ENCODE data around the gene CPEB3.
"Not testable (repeated sequence)": the region's sequence is repeated elsewhere in the genome, so short reads cannot be mapped to it uniquely, and the experiment has no call there.

CPEB3 gene

DNA sequence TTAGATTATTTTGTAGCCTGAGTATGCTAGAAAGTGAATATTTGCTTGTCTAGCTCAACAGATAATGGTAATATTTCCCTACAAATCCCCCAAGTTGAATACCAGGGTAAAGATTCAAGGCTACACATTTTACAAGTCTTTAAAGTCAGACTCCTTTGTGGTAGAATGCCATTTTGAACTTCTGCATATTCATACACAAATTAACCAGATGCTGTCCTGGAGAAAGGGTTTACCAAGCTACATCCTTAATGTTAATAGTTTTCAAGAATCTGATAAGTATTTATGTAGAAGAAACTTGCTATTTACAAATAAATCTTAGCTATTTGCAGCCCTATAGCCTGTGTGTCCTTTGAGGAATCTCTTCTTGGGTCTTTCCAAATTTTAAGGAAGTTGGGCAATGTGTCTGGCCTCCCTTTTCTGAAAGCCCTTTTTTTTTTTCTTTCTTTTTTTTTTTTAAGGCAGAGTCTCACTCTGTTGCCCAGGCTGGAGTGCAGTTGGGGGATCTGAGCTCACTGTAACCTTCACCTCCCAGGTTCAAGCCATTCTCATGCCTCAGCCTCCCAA is 82.6 kb downstream of the CPEB3 start:
- DNase-seq = no peak

DNA sequence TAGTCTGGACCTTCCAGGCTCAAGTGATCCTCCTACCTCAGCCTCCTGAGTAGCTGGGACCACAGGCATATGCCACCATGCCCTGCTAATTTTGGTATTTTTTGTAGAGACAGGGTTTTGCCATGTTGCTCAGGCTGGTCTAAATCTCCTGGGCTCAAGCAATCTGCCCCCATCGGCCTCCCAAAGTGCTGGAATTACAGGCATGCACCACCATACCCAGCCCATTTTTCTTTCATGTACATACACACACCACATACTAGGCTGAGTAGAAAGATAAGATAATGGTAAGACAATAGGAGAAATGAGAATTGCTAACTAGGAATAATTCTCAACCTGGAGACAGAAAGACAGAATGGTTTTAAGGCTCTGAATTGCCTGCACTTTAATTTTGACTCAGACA is 83.8 kb downstream of the CPEB3 start:
- no peak for DNase-seq

DNA sequence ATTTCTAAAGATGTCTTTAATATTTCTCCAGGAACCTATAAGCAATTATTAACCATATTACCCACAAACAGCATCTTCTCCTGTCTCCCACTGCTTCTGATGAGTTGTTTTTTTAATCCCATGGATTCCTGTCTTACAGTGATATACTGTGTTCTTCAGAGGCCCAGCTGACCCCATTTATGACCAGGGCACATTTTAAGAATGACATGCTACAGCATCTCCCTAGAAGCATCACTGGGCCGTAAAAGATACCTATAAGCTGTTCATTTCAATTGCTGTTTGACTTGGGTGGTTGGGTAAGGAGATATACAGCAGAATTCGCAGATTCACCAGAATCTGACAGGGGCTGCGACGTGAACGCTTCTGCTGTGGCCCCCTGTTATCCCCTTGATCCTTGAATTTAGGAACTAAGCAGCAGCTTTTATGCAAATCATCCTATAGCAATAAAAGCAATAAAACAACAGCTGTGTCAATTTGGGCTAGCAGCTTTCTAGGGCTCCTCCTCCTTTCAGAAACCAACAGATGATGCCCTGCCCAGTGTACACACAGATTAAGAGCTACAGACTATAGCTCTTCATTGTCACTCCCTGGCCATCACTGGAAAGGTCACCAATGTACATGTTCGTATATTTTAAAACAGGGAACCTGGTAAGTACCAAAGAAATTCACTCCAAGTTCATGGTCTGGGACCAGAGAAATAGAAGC is 86.8 kb downstream of the CPEB3 start:
- DNase-seq = no peak

DNA sequence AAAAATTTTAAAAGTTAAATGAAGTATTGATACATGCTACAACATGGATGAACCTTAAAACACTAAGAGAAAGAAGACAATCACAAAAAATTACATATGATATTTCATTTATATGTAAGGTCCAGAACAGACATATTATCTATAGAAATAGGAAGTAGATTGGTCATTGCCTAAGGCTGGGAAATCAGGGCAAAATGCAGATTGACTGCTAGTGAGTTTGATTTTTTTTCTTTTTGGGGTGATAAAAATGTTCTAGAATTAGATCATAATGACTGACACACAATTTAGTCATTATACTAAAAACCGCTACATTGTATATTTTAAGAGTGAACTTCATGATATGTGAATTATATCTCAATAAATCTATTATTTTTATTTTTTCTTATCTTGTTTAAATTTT is 88.3 kb downstream of the CPEB3 start:
- no peak for DNase-seq

DNA sequence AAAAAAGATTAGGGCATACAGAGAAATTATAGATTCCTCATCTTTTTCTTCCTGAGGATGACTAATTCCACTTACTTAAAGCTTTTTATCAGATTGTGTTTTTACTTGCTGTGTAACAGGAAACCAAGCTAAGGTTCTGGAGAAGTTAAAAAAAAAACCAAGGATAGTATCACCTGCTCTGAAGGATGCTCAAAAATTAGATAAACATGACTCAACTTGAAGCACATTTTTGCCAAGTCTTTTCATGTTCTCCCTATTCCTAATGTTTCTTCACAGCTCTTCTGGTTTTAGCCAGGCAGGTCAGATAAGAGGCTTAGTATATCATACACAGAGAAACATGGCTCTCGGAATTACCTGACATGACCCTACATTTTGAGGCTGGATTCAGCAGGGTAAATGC is 90.3 kb downstream of the CPEB3 start:
- no peak for DNase-seq

DNA sequence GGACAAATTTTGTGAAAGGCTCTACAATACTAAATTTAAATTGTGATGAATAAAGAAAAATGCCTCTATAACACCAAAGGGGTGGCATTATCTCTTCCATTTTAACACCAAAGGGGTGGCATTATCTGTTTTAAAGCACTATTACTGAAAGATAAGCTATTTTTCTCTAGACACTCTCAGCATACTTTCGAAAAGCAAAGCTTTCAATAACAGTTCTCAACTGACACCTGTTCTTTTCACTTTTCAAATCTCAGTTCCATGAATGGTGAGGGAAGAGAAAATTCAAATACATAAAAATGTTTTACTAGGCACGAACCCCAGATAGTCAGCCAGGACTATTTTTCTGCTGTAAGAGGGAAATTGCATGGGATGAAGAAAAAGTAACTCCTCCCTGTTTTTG is 103.8 kb downstream of the CPEB3 start:
- no peak for DNase-seq

DNA sequence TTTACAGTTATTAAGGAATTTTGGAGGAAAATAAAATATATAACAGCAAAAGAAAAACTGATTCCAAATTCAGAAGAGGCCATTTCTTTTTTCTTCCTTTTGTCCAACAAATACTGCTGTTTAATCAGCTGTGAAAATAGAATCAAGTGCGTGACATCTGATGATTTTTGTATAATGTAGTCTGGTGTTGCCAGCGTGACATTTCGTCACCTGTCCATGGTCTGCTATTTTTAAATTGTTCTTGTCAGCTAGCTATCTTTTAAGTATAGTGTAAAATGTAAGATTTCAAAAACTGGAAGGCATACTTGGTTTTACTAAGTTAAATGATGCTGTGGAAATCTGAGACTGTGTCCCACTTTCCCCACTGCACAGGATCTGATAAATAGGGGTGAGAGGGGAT is 105.9 kb downstream of the CPEB3 start:
- DNase-seq = no peak

DNA sequence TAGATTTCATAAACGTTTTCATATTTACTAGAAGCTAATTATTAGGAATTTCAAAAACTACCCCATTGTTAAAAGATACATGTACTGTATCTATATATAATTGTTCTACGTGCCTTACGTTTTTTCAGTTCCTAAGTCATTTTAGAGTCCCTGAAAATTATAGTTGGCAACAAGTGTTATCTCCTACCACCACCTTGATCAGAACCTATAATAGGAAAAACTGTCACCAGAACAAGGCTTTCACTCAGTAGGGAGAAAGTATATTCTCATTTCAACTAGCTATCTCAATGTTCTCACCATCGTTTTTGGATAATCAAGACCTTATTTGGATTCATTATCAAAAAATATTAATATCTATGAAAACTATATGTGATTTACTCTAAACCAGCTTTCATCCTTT is 107.7 kb downstream of the CPEB3 start:
- DNase-seq = no peak

DNA sequence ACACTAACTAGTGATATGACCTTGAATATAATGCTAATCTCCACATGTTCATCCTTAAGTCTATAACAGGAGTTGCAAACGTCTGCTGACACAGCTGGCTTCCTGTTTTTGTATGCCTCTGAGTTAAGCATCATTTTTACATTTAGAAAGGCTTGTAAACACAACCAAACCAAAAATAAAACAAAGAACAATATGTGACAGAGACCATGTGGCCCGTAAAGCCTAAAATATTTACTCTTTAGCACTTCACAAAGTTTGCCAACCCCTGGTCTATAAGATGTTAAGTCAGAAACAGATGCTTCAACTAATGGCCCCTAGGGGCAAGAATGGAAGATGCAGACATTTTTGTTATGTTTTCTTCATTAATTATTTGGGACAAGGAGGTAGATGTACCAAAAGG is 109.3 kb downstream of the CPEB3 start:
- no peak for DNase-seq

DNA sequence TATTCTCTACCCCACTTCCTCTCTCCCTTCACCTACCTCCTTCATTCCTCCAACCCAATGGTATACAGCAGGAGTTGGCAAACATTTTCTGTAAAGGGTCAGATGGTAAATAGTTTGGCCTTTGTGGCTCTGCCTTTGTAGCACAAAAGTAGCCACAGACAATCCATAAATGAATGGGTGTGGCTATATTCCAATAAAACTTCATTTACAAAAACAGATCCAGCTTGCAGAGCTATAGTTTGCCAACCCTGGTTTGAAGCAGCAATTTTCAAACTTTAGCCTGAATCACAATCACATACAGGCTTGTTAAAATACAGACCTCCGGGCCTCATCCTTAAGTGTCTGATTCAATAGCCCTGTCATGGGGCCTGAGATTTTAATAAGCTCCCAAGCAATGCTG is 110.5 kb downstream of the CPEB3 start:
- no peak for DNase-seq

DNA sequence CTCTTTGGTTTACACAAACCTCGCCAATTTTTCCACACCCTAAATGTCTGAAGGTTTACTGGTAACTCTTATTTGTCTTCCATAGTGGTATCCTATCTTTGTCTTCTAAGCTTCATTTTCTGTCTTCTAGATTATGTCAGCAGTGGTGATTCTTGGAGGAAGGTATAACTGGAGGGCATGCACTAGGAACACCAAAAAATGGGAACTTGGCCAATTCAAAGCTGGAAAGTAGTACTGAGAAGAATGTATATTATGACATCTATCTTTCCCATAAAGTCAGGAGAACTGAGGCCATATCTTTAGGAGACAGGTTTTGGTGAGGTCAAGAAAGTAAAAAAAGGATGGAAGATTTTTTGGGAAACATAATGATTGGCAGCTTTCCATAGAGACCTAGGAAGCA is 113.3 kb downstream of the CPEB3 start:
- DNase-seq = no peak

DNA sequence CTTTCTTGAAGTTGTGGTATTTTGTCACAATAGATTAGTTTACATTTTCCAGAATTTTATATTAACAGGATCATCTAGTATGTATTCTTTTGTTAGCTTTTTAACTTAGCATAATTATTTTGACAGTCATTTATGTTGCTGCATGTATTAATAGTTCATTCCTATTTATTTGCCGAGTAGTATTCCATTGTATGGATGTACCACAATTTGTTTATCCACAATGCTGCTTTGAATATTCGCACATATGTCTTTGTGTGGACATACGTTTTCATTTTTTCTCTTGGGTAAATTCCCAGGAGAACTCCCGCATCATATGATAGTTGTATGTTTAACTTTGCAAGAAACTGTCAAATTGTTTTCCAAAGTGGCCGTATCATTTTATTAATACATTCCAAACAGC is 115.7 kb downstream of the CPEB3 start:
- DNase-seq = no peak

DNA sequence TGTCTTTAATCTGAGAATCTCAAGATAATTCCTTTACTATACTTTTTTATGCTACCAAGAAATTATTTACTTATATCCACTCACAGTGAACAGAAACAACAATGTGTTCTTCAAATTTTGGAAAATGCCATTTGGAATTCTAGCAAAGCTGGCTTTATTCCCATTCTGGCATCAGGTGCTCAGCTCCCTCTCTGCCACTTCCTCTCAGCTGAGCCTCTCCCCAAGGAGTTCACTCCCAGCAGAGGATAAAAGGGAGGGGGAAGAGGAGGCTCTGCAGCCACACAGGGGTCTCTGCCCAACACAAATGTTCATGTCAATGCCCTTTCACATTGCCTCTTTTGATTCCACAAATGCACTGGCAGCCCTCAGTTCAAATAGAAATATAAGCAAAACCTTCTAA is 116.9 kb downstream of the CPEB3 start:
- no peak for DNase-seq

DNA sequence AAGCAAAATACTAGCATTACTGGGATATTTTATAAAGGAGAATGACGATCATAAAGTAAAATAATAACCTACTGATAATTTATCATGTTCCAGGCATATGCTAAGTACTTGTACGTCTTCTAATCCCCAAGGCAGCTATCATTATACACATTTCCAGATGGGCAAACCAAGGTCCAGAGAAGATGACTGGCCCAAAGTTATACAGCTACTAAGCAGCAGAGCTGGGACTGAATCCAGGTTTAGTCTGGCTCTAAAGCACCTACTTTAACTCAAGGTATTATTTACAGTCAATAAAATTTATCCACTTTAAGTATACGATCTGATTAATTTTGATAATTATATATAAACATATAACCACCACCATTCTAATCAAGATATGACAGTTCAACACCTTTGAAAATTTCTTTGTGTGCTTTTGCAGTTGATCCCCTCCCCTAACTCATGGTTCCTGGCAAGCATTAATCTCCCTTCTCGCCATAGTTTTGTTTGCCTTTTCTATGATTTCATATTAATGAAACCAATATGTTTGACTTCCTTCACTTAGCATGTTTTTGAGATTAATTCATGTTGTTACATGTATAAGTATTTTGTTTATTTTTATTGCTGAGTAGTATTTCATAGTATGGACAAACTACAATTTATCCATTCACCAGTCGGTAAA is 126.7 kb downstream of the CPEB3 start:
- DNase-seq = no peak

DNA sequence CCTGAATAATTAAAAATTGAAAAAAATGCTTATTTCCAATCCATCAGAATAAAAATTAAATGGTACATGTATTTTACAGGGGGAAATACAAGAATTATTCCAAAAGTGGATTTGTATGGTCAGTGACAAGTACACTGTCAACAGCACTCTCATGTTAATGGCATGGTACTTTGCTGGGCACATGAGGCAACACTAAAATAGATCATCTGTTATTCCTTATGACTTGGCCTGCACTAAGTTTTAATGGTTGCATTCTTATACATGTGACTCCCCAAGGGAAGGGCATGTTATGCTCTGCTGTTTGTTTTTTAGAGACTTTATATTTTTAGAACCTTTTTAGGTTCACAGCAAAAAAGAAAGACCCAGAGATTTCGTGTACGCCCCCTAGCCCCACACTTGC is 128.3 kb downstream of the CPEB3 start:
- DNase-seq = no peak

DNA sequence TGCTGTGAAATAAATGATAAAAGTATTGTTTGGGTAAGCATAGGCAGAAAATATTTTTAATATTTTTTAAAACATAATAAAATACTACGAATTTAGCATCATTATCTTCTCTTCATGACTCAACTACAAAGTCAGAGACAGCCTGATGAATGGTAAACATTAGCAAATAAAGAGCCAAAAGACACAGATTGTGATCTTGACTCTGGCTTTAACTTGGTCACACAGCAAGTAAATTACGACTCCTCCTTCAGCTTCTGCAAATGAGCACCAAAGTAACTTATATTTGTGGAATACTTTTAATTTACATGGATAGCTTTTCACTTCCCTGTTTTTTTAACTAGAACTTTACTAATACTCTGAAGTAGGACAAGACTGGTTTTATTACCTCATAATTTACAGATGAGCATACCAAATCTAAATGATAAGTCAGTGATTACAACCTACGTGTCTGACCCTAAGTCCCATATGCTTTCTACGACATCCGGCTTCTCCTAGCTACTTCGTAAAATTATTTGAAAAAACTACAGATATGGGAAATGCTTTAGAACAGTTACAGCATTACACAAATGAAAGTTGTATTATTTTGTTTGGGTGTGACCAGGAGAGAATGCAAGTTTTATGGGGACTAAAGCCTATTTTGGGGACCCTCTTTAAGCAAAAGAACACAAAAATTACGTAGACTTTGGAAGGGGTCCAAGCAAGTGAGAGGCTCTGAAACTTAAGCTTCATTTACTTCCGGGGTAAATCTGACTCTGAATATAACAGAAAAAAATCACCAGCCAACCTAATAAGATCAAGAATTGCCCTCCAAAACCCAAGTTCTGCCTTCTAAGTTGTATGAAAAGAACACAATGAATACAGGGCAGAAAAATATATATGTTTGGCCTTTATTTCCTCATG is 133.8 kb downstream of the CPEB3 start:
- DNase-seq = no peak

DNA sequence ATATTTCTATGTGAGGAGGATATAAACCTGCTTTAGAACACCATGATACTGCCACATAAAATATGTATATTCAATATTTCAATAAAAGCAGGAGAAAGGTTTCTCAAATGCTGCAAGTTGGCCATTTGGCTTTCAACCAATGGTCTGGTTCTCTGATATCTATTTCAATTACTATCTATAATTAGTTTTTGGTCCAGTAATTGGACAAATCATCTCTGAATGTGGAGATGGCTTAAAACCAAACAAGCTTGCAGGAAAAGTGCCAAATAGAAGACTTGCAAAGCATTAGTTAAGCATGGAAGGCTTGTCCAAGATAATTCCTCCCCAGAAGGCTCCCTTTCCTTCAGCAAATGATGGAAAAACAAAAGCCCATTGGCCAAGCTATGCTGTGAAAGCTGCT is 140.1 kb downstream of the CPEB3 start:
- DNase-seq = no peak

DNA sequence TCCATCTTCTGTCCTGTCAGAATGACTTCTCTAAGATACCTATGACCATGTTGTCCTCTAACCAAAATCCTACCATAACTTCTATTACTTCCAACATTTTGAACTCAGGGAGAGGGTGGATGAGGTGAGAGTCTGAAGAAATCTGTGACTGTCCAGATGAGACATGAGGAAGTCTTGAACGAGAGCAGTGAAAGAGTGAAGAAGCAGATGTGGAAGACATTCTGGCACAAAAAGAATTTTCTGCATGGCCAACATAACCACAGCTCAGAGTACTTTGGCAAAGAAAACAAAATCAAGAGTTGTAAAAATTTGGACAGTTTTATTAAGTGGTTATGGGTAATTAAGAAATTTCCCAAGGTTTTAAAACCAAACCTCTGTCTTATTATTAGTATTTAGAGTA is 141.6 kb downstream of the CPEB3 start:
- no peak for DNase-seq

DNA sequence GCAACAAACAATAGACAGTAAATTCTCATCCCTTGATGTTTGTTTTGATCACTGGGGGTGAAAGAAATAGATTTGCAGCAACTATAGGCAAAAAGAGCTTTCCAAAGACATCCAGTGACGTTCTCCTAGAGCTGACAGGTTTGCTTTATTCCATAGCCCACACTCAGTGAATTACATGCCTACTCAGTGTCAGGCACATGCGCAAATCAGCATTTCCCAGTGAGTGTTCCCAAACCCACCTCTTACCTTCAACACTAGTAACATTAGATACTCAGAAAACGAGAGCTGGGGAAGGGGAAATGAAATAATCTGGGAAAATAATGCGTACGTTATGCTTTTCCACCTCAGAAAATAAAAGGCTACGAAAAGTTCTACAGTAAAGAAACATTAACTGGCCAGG is 144.1 kb downstream of the CPEB3 start:
- no peak for DNase-seq

DNA sequence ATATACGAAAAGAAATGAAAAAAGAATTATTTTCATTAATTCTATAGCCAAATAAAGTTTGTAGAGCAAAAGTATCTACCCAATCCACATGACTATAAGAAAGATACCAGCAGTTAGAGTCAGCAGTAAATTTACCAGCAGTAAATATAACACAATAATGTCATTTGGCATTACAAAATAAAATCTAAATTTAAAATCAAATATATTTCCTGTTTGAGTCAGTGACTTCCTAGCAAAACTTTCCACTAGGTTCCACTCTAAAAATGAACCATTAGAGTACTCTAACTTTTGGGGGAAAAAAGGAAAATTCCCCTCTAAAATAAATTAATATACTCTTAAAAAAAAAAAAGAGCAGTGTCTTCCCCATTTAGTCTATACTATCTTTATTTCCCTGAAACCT is 144.8 kb downstream of the CPEB3 start:
- DNase-seq = no peak

DNA sequence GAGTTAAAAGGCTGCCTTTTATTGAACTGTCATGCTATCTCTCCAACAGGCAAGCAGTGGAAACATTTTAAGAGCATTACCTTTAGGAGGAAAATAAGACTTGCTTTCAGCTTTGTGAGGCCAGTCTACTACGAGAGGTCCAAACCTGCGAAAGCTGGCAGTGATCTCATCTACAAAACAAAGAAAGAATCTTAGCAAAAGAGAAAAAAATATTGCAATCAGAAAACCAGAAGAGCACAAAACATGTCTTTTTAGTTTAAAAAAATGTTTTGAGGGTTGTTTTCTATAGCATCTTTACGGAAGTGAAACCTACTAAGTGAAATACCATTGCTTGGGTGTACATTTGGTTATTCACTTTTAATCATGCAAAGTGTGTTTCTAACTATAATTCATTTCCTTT is 147.9 kb downstream of the CPEB3 start:
- DNase-seq = no peak

DNA sequence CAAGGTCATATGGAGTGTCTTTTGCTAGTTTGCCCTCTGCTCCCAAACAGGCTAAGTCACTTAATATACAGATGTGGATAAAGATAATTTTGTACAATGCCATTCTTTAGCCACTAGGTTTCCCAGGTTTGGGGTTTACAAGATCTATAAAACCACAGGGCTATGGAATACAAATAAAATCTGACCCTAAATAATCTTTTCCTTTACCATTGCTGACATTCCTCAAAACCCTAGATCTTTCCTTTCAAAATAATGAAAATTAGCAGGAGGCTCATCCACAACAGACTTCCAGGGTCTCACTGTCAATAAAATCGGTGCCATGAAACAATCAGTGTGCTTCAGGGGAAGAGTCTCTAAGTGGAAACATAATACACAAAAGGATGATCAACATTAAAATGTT is 148.4 kb downstream of the CPEB3 start:
- DNase-seq = no peak

DNA sequence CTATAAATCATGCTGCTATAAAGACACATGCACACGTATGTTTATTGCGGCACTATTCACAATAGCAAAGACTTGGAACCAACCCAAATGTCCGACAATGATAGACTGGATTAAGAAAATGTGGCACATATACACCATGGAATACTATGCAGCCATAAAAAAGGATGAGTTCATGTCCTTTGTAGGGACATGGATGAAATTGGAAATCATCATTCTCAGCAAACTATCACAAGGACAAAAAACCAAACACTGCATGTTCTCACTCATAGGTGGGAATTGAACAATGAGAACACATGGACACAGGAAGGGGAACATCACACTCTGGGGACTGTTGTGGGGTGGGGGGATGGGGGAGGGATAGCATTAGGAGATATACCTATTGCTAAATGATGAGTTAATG is 149.7 kb downstream of the CPEB3 start:
- DNase-seq = not testable (repeated sequence)

DNA sequence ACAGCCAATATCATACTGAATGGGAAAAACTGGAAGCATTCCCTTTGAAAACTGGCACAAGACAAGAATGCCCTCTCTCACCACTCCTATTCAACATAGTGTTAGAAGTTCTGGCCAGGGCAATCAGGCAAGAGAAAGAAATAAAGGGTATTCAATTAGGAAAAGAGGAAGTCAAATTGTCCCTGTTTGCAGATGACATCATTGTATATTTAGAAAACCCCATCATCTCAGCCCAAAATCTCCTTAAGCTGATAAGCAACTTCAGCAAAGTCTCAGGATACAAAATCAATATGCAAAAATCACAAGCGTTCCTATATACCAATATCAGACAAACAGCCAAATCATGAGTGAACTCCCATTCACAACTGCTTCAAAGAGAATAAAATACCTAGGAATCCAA is 156.8 kb downstream of the CPEB3 start:
- DNase-seq = not testable (repeated sequence)
